ENCODE data around the gene TNFRSF8. TPM values are rescaled to one million over a fixed set of nuclear protein-coding genes. Genes with fewer than 3 reads are reported as not detected.

TNFRSF8 gene
- total RNA-seq, 4 donors from 2014 or later, result 0.18 to 1.2 (median 0.76) TPM; not detected in 1

GRCh38 chr1:12144236-12144635 lies 81.1 kb downstream of the TNFRSF8 start:
- Histone ChIP-seq H3K36me3 (no peaks in the 10 kb centered on the region), H3K27me3 (peaks cover 0 to 12% (median 0%) of the 10 kb centered on the region in 4 donors), H3K4me1 (peaks cover 8 to 72% (median 33%) of the 10 kb centered on the region in 3 donors), H3K9me3 (no peaks in the 10 kb centered on the region), H3K27ac (peak overlapping the region; percentile 44 to 86 (median 60)), H3K4me3 (no peak overlapping the region)
- DNase-seq, result no peak
- 50 to 51% methylated on average over 2 to 4 of the region's 8 CpGs for WGBS, 2 donors
- TF ChIP-seq POLR2A (IDR thresholded peaks at IDR 0.05) (no peak), CTCF (IDR thresholded peaks at IDR 0.05) (no peak)
- intact Hi-C loops (cut with DNase I), result no loop called here

GRCh38 chr1:12144969-12145368 lies 81.9 kb downstream of the TNFRSF8 start:
- H3K9me3 ChIP-seq, result no peaks in the 10 kb centered on the region
- peaks cover 8 to 77% (median 34%) of the 10 kb centered on the region in 3 donors for H3K4me1 ChIP-seq
- peaks cover 0 to 12% (median 0%) of the 10 kb centered on the region in 4 donors for H3K27me3 ChIP-seq
- no peak for TF ChIP-seq POLR2A (IDR thresholded peaks at IDR 0.05)
- TF ChIP-seq CTCF (IDR thresholded peaks at IDR 0.05), result no peak
- no peak overlapping the region for H3K4me3 ChIP-seq
- H3K36me3 ChIP-seq, result no peaks in the 10 kb centered on the region
- 96 to 100% methylated on average over 2 to 3 of the region's 4 CpGs for WGBS, 2 donors
- no peak overlapping the region for H3K27ac ChIP-seq
- intact Hi-C loops (cut with DNase I), result no loop called here
- DNase-seq, result no peak

GRCh38 chr1:12145616-12146342 lies 82.7 kb downstream of the TNFRSF8 start:
- Histone ChIP-seq H3K27ac (peak overlapping the region in 2 of 4 donors; percentile 77 to 82), H3K4me3 (no peak overlapping the region), H3K36me3 (no peaks in the 10 kb centered on the region), H3K4me1 (peaks cover 8 to 82% (median 34%) of the 10 kb centered on the region in 3 donors), H3K9me3 (no peaks in the 10 kb centered on the region), H3K27me3 (peaks cover 0 to 12% (median 0%) of the 10 kb centered on the region in 4 donors)
- DNase-seq, result no peak
- TF ChIP-seq CTCF (IDR thresholded peaks at IDR 0.05) (no peak), POLR2A (IDR thresholded peaks at IDR 0.05) (no peak)
- intact Hi-C loops (cut with DNase I), result no loop called here
- 91 to 97% methylated on average over 7 to 11 of the region's 12 CpGs for WGBS, 2 donors

- H3K27me3 ChIP-seq, result peaks cover 0 to 13% (median 0%) of the 10 kb centered on the region in 4 donors
- H3K36me3 ChIP-seq, result no peaks in the 10 kb centered on the region
- H3K4me1 ChIP-seq, result peaks cover 8 to 84% (median 34%) of the 10 kb centered on the region in 3 donors
- TF ChIP-seq POLR2A (IDR thresholded peaks at IDR 0.05) (no peak), CTCF (IDR thresholded peaks at IDR 0.05) (no peak)
- intact Hi-C loops (cut with DNase I), result no loop called here
- no peaks in the 10 kb centered on the region for H3K9me3 ChIP-seq
- H3K4me3 ChIP-seq, result no peak overlapping the region
- no peak for DNase-seq
- 65 to 79% methylated on average over 5 to 13 of the region's 20 CpGs for WGBS, 2 donors
- H3K27ac ChIP-seq, result peak overlapping the region in 2 of 4 donors; percentile 77 to 82
Measured at GRCh38 chr1:12146343-12147112, 83.4 kb downstream of the TNFRSF8 start.

GRCh38 chr1:12147201-12147701 lies 84.1 kb downstream of the TNFRSF8 start:
- H3K27ac ChIP-seq, result peak overlapping the region; percentile 33 to 82 (median 69)

More at GRCh38 chr1:12147201-12147701, 84.1 kb downstream of the TNFRSF8 start:
- DNase-seq, result no peak
- Histone ChIP-seq H3K4me3 (no peak overlapping the region), H3K36me3 (no peaks in the 10 kb centered on the region), H3K27me3 (peaks cover 0 to 18% (median 0%) of the 10 kb centered on the region in 4 donors), H3K4me1 (peaks cover 8 to 86% (median 34%) of the 10 kb centered on the region in 3 donors), H3K9me3 (no peaks in the 10 kb centered on the region)
- TF ChIP-seq CTCF (IDR thresholded peaks at IDR 0.05) (no peak), POLR2A (IDR thresholded peaks at IDR 0.05) (no peak)
- WGBS, 2 donors, result 73 to 83% methylated on average over 4 to 8 of the region's 8 CpGs
- intact Hi-C loops (cut with DNase I), result no loop called here

Data from esophagus squamous epithelium (tissue), 5 donors.